Hepatocyte (in vitro differentiated cells): ENCODE measurements around the gene C4orf50. TPM values are rescaled to one million over a fixed set of nuclear protein-coding genes. Genes with fewer than 3 reads are reported as not detected.

ENCODE experiments used
- DNase-seq: peaks from one replicate; pipeline ENCODE4 v3.0.0-alpha.2; 2016; ENCODE audit warnings: low spot score
- H2AFZ ChIP-seq: fragments of 200-600 bp; sonication (generic); 2 replicates; pipeline ENCODE4 v1.6.0; 2016; ENCODE audit warnings: antibody characterized with exemption, mild to moderate bottlenecking
- H3K27ac ChIP-seq: fragments of 200-600 bp; sonication (generic); 2 replicates; pipeline ENCODE4 v1.5.1; 2016; ENCODE audit warnings: mild to moderate bottlenecking
- H3K27me3 ChIP-seq: fragments of 200-600 bp; sonication (generic); 2 replicates; pipeline ENCODE4 v1.6.1; 2016
- H3K36me3 ChIP-seq: fragments of 200-600 bp; sonication (generic); replicated peaks from 2 replicates; pipeline ENCODE4 v1.5.1; 2016; ENCODE audit warnings: low read depth; ENCODE audit not compliant: insufficient read depth
- H3K4me1 ChIP-seq: fragments of 200-600 bp; sonication (generic); 2 replicates; pipeline ENCODE4 v1.5.1; 2016; ENCODE audit warnings: mild to moderate bottlenecking, moderate library complexity; ENCODE audit not compliant: insufficient read depth
- H3K4me2 ChIP-seq: fragments of 200-600 bp; sonication (generic); 2 replicates; pipeline ENCODE4 v1.6.0; 2016
- H3K4me3 ChIP-seq: fragments of 200-600 bp; sonication (generic); 2 replicates; pipeline ENCODE4 v1.5.1; 2016; ENCODE audit warnings: mild to moderate bottlenecking
- H3K79me2 ChIP-seq: fragments of 200-600 bp; sonication (generic); 2 replicates; pipeline ENCODE4 v1.6.0; 2017; ENCODE audit warnings: mild to moderate bottlenecking
- H3K9me2 ChIP-seq: fragments of 200-600 bp; sonication (generic); replicated peaks from 2 replicates; pipeline ENCODE4 v1.6.0; 2017; ENCODE audit warnings: mild to moderate bottlenecking; ENCODE audit not compliant: insufficient read depth
- H3K9me3 ChIP-seq: fragments of 200-600 bp; sonication (generic); 2 replicates; pipeline ENCODE4 v1.5.1; 2016; ENCODE audit warnings: low read depth, mild to moderate bottlenecking
- H4K20me1 ChIP-seq: fragments of 200-600 bp; sonication (generic); 2 replicates; pipeline ENCODE4 v1.6.0; 2016; ENCODE audit warnings: mild to moderate bottlenecking; ENCODE audit not compliant: insufficient read depth, poor library complexity, severe bottlenecking
- EZH2 ChIP-seq: fragments of 200-600 bp; sonication (generic); IDR thresholded peaks from 2 replicates; pipeline ENCODE4 v1.6.1; 2016; ENCODE audit warnings: antibody characterized with exemption, mild to moderate bottlenecking, borderline replicate concordance
- EZH2phosphoT487 ChIP-seq: fragments of 200-600 bp; sonication (generic); IDR thresholded peaks from one replicate; pipeline ENCODE4 v1.6.1; 2018; ENCODE audit warnings: antibody characterized with exemption, mild to moderate bottlenecking, low read depth, moderate library complexity; ENCODE audit not compliant: unreplicated experiment, severe bottlenecking
- WGBS: methylation state at CpG from one replicate; pipeline ENCODE4 v1.1.6; 2016; ENCODE audit warnings: low lambda C conversion rate; ENCODE audit errors: missing lambda C conversion rate; 5-methylcytosine and 5-hydroxymethylcytosine counted together
- polyA plus RNA-seq: library from polyadenylated mRNA; unstranded; fragments of >200 nt; fragmentation: Nextera tagmentation; extraction: Ambion mirVana; gene quantifications from 2 replicates; pipeline ENCODE4 v1.2.1, GENCODE V29; 2016
- total RNA-seq: library from RNA; depleted of rRNA; stranded (reverse); fragments of >200 nt; gene quantifications from 2 replicates; pipeline ENCODE4 v1.2.3, GENCODE V29; 2014
- TF ChIP-seq, protein P1 (sequence below): fragments of 200-600 bp; sonication (generic); IDR thresholded peaks from 2 replicates; pipeline ENCODE4 v1.5.1; 2016; ENCODE audit warnings: antibody characterized with exemption, mild to moderate bottlenecking; ENCODE audit not compliant: poor library complexity

C4orf50 gene
- total and polyA plus RNA-seq, 2 experiments from 2014 or later, result not detected

DNA sequence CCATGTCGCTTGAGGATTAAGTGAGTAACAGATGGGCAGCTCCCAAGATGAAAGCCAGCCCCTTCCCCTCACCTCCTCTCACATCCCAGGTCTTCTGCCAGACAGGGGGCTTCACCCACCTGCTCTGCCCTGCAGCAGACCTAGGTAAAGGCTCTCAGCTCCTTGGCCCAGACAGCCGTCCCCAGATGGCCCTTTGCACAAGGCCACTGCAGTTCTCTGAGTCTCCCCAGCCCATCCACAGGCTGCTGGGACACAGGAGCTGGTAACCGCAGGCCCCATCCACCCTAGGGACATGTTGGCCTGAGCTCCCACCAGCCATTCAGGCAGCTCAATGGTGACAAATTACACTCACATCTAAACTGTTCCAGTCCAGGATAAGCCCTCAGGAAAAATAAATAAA is 15.3 kb downstream of the C4orf50 start:
- TF ChIP-seq, protein P1, sequence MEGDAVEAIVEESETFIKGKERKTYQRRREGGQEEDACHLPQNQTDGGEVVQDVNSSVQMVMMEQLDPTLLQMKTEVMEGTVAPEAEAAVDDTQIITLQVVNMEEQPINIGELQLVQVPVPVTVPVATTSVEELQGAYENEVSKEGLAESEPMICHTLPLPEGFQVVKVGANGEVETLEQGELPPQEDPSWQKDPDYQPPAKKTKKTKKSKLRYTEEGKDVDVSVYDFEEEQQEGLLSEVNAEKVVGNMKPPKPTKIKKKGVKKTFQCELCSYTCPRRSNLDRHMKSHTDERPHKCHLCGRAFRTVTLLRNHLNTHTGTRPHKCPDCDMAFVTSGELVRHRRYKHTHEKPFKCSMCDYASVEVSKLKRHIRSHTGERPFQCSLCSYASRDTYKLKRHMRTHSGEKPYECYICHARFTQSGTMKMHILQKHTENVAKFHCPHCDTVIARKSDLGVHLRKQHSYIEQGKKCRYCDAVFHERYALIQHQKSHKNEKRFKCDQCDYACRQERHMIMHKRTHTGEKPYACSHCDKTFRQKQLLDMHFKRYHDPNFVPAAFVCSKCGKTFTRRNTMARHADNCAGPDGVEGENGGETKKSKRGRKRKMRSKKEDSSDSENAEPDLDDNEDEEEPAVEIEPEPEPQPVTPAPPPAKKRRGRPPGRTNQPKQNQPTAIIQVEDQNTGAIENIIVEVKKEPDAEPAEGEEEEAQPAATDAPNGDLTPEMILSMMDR, result no peak
- TF ChIP-seq EZH2phosphoT487, result no peak
- no peak for TF ChIP-seq EZH2
- WGBS, result 83% methylated on average over 3 of the region's 3 CpGs

GRCh38 chr4:6002492-6002833 is 15.8 kb downstream of the C4orf50 start:
- H3K9me3 ChIP-seq, result no peaks in the 10 kb centered on the region
- no peak overlapping the region for H3K4me3 ChIP-seq
- H3K36me3 ChIP-seq, result no peaks in the 10 kb centered on the region
- WGBS, result 86% methylated on average over 5 of the region's 5 CpGs
- peaks cover 27% of the 10 kb centered on the region for H3K27me3 ChIP-seq
- no peak overlapping the region for H2AFZ ChIP-seq
- TF ChIP-seq, protein P1, result no peak
- TF ChIP-seq EZH2phosphoT487 (no peak), EZH2 (no peak)
- no peaks in the 10 kb centered on the region for H4K20me1 ChIP-seq
- no peak for DNase-seq
- no peaks in the 10 kb centered on the region for H3K79me2 ChIP-seq
- no peak overlapping the region for H3K4me2 ChIP-seq
- no peaks in the 10 kb centered on the region for H3K4me1 ChIP-seq
- no peak overlapping the region for H3K27ac ChIP-seq
- H3K9me2 ChIP-seq, result no peaks in the 10 kb centered on the region

More for the DNA sequence above, 15.3 kb downstream of the C4orf50 start:
- DNase-seq, result no peak
- Histone ChIP-seq H3K27me3 (peaks cover 30% of the 10 kb centered on the region), H2AFZ (no peak overlapping the region), H4K20me1 (no peaks in the 10 kb centered on the region), H3K36me3 (no peaks in the 10 kb centered on the region), H3K9me3 (no peaks in the 10 kb centered on the region), H3K4me1 (no peaks in the 10 kb centered on the region), H3K4me2 (no peak overlapping the region), H3K9me2 (no peaks in the 10 kb centered on the region), H3K27ac (no peak overlapping the region), H3K4me3 (no peak overlapping the region), H3K79me2 (no peaks in the 10 kb centered on the region)

DNA sequence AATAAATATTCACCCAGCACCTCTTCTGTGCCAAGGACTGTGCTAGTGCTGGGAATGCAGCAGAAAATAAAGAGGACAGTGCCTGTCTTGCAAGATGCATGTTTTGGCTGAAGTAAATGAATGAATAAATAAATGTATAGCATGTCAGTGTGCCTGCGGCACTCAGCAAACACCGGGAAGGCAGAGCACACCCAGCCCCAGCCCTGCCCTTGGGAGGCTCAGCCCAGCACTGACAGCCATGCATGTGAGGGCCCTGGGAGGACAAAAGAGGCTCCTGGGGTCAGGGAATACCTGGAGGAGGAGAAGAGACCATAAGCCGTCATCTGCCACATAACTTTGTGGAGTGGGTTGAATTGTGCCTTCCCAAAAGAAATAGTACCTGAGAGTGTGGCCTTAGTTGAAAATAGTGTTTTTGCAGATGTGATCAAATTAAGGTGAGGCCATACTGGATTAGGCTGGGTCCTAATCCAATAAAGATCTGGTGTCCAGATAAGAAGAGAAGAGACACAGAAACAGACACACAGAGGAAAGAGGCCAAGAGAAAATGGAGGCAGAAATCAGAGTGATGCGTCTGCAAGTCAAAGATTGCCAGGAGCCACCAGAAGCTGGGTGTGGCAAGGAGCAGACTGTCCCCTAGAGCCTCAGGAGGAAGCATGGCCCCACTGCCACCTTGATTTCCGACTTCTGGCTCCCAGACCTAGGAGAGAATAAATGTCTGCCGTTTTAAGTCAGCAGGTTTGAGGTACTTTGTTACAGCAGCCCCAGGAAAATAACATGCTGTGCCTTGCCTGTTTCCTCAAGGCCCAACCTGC is 16.3 kb downstream of the C4orf50 start:
- no peaks in the 10 kb centered on the region for H3K9me3 ChIP-seq
- 74% methylated on average over 6 of the region's 6 CpGs for WGBS
- TF ChIP-seq EZH2, result no peak
- TF ChIP-seq, protein P1, result no peak
- TF ChIP-seq EZH2phosphoT487, result no peak
- no peak overlapping the region for H2AFZ ChIP-seq
- no peaks in the 10 kb centered on the region for H3K79me2 ChIP-seq
- no peaks in the 10 kb centered on the region for H3K36me3 ChIP-seq
- no peaks in the 10 kb centered on the region for H4K20me1 ChIP-seq
- DNase-seq, result no peak
- no peak overlapping the region for H3K27ac ChIP-seq
- no peak overlapping the region for H3K4me2 ChIP-seq
- H3K9me2 ChIP-seq, result no peaks in the 10 kb centered on the region
- H3K27me3 ChIP-seq, result peaks cover 22% of the 10 kb centered on the region
- no peak overlapping the region for H3K4me3 ChIP-seq
- H3K4me1 ChIP-seq, result no peaks in the 10 kb centered on the region
